Bronchial epithelial cell (primary cell): ENCODE measurements around the gene HBG2. TPM values are rescaled to one million over a fixed set of nuclear protein-coding genes. Genes with fewer than 3 reads are reported as not detected.
A peak's percentile ranks its signal among the peaks of the same experiment; 100 is the strongest.

ENCODE experiments used
- DNase-seq: peaks from one replicate; pipeline ENCODE4 v3.0.0-alpha.2; 2010; ENCODE audit warnings: low read depth
- FAIRE-seq: peaks from 2 replicates; lab custom pipeline; 2011; peaks lifted over from hg19 to GRCh38; lab: Jason Lieb, UNC
- H3K27me3 ChIP-seq: 2 replicates; pipeline ENCODE4 v1.5.1; 2011; ENCODE audit warnings: low read length; ENCODE audit not compliant: control insufficient read depth, insufficient read depth
- H3K36me3 ChIP-seq: 2 replicates; pipeline ENCODE4 v1.5.1; 2011; ENCODE audit warnings: low read length; ENCODE audit not compliant: control insufficient read depth, insufficient read depth
- H3K4me3 ChIP-seq: 2 replicates; pipeline ENCODE4 v1.5.1; 2011; ENCODE audit warnings: mild to moderate bottlenecking, low read depth, low read length, control low read depth
- CTCF ChIP-seq: IDR thresholded peaks from 2 replicates; pipeline ENCODE4 v1.5.1; 2011; ENCODE audit warnings: mild to moderate bottlenecking, moderate library complexity, low read length, control low read depth, inconsistent platforms; ENCODE audit not compliant: insufficient read depth, severe bottlenecking
- total RNA-seq: library from RNA; depleted of rRNA; stranded (reverse); fragments of >200 nt; gene quantifications from 2 replicates; pipeline ENCODE4 v1.2.1, GENCODE V29; 2014

Gene HBG2
- total RNA-seq, 1 donor from 2014 or later: not detected

- no peak for TF ChIP-seq CTCF
- Histone ChIP-seq H3K4me3 (no peak overlapping the region), H3K27me3 (no peaks in the 10 kb centered on the region), H3K36me3 (no peaks in the 10 kb centered on the region)
- FAIRE-seq: no peak
- no peak for DNase-seq
Measured at GRCh38 chr11:5229796-5230195, 24.8 kb downstream of the HBG2 start.

DNA sequence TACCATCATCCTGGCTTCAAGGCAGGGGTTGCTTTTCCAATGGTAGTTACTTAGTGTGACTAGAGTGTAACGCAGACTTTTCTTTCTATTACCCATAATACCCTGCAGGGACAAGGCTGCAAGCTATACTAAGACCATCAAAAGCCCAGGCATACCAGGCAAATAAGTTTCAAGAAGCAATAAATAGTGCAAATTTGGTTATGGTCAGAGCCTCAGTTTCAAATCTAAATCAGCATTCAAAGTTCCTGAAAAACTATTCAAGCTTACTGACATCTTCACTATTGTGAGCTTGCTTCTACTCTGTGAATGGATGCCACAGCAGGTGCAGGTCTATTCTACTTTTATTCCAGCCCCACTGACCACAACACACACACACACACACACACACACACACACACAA lies 25.2 kb downstream of the HBG2 start:
- FAIRE-seq: no peak
- Histone ChIP-seq H3K4me3 (no peak overlapping the region), H3K36me3 (no peaks in the 10 kb centered on the region), H3K27me3 (no peaks in the 10 kb centered on the region)
- DNase-seq: no peak
- no peak for TF ChIP-seq CTCF

DNA sequence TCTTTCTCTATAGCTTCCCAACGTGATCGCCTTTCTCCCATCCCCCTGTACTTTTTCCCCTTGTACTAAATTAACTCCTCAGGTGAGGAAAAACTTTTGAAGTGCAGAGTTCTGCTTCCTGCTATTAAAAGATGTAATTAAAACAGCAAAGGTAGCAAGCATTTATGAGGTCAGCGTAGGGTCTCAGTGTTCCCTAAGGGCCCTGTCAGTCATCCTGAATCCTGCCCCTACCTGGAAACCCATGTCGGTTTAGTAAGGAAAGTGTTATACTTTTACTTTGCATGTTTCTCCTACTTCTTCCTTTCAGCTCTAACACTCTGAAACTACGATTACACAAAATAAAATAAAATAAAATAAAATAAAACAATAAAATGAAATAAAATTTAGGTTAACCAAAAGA lies 26.5 kb downstream of the HBG2 start:
- FAIRE-seq (no peak), DNase-seq (no peak)
- TF ChIP-seq CTCF: no peak

GRCh38 chr11:5227681-5228080 lies 26.9 kb downstream of the HBG2 start:
- no peak for TF ChIP-seq CTCF
- DNase-seq: no peak
- FAIRE-seq: no peak
- Histone ChIP-seq H3K4me3 (no peak overlapping the region), H3K36me3 (no peaks in the 10 kb centered on the region), H3K27me3 (no peaks in the 10 kb centered on the region)

More for the DNA sequence above, 26.5 kb downstream of the HBG2 start:
- no peaks in the 10 kb centered on the region for H3K27me3 ChIP-seq
- no peak overlapping the region for H3K4me3 ChIP-seq
- H3K36me3 ChIP-seq: no peaks in the 10 kb centered on the region

- no peaks in the 10 kb centered on the region for H3K27me3 ChIP-seq
- DNase-seq (no peak), FAIRE-seq (peak; percentile 62)
- H3K4me3 ChIP-seq: no peak within 1 kb of the TSS
- no peak for TF ChIP-seq CTCF
- H3K36me3 ChIP-seq: no peaks in the 10 kb centered on the region
Measured at GRCh38 chr11:5226732-5227310, 27.8 kb downstream of the HBG2 start, which contains the start of gene HBB. HBB (minus strand) TSS chr11:5227071; CDS start chr11:5227021, 50 bp downstream.

DNA sequence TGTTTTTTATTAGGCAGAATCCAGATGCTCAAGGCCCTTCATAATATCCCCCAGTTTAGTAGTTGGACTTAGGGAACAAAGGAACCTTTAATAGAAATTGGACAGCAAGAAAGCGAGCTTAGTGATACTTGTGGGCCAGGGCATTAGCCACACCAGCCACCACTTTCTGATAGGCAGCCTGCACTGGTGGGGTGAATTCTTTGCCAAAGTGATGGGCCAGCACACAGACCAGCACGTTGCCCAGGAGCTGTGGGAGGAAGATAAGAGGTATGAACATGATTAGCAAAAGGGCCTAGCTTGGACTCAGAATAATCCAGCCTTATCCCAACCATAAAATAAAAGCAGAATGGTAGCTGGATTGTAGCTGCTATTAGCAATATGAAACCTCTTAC lies 29.1 kb downstream of the HBG2 start:
- Histone ChIP-seq H3K36me3 (no peaks in the 10 kb centered on the region), H3K4me3 (no peak overlapping the region), H3K27me3 (no peaks in the 10 kb centered on the region)
- no peak for FAIRE-seq
- TF ChIP-seq CTCF: no peak
- DNase-seq: no peak
